Choroid plexus epithelial cell (primary cell): Measurements from ENCODE around the gene FNDC1.
"Not testable (repeated sequence)": the region's sequence is repeated elsewhere in the genome, so short reads cannot be mapped to it uniquely, and the experiment has no call there.

Experiments
- DNase-seq: peaks from one replicate; pipeline ENCODE4 v3.0.0-alpha.2; 2010; ENCODE audit warnings: low read depth
- H3K4me3 ChIP-seq: 2 replicates; pipeline ENCODE4 v1.5.1; 2011; ENCODE audit warnings: low read depth, mild to moderate bottlenecking, control low read depth, low read length, moderate library complexity
- CTCF ChIP-seq: conservative IDR thresholded peaks from 2 replicates; pipeline ENCODE4 v1.5.1; 2011; ENCODE audit warnings: low read depth, mild to moderate bottlenecking, control low read depth, inconsistent platforms, low read length, moderate library complexity

FNDC1 gene

GRCh38 chr6:159169193-159169555 lies at the start of gene FNDC1:
FNDC1 (plus strand) TSS chr6:159169400; CDS start chr6:159169597, 197 bp downstream.
- peak within 1 kb of the TSS; percentile 52 for H3K4me3 ChIP-seq
- TF ChIP-seq CTCF, result no peak

DNA sequence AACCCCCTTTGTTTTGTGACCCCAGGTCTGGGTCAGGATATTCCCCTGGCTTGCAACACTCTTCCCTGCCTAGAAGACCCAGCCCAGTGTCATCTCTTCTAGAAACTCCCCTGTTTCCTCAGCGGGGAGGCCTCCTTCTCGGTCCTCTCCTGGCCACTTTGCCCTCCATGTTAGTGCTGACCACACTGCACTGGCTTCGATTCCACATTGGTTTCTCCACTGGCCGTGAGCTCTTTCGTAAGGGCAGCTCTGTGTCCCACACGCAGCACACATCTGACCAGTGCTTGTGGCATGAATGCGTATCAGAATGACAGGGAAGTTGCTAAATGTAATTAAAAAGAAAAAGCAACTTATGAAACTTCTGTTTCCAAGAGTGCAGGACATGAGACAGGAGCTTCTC lies 49.4 kb upstream of the FNDC1 start:
- no peak for TF ChIP-seq CTCF
- no peak overlapping the region for H3K4me3 ChIP-seq
- no peak for DNase-seq

More at GRCh38 chr6:159169193-159169555, at the start of gene FNDC1:
- DNase-seq, result no peak

GRCh38 chr6:159121486-159121885 lies 47.7 kb upstream of the FNDC1 start:
- no peak for DNase-seq
- TF ChIP-seq CTCF, result no peak
- no peak overlapping the region for H3K4me3 ChIP-seq

GRCh38 chr6:159122453-159122852 lies 46.7 kb upstream of the FNDC1 start:
- no peak for TF ChIP-seq CTCF
- no peak overlapping the region for H3K4me3 ChIP-seq
- no peak for DNase-seq

DNA sequence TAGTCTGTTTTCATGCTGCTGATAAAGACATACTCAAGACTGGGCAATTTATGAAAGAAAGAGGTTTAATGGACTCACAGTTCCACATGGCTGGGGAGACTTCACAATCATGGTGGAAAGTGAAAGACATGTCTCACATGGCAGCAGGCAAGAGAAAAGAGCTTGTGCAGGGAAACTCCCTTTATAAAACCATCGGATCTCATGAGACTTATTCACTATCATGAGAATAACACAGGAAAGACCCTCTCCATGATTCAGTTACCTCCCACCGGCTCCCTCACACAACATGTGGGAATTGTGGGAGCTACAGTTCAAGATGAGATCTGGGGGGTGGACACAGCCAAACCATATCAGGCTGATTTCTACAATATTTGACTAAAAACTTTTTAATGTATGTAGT lies 45.4 kb upstream of the FNDC1 start:
- DNase-seq, H3K4me3 ChIP-seq: not testable (repeated sequence)

- DNase-seq, result no peak
- H3K4me3 ChIP-seq, result no peak overlapping the region
- peak; percentile 59 for TF ChIP-seq CTCF
Observed at GRCh38 chr6:159125014-159125609, 44.1 kb upstream of the FNDC1 start.

- DNase-seq, result no peak
Observed at GRCh38 chr6:159125951-159126352, 43.2 kb upstream of the FNDC1 start.

More at GRCh38 chr6:159125951-159126352, 43.2 kb upstream of the FNDC1 start:
- no peak overlapping the region for H3K4me3 ChIP-seq
- TF ChIP-seq CTCF, result no peak
